HG02610 (cell line): ENCODE results near the gene IMMT.
"Not testable (repeated sequence)": the region's sequence is repeated elsewhere in the genome, so short reads cannot be mapped to it uniquely, and the experiment has no call there.

Source experiments
- ATAC-seq: cut with Tn5 transposase; IDR thresholded peaks from one replicate; pipeline ENCODE4 v1.9.1; 2021; ENCODE audit warnings: mild to moderate bottlenecking, moderate library complexity; ENCODE audit not compliant: unreplicated experiment

IMMT gene

GRCh38 chr2:86195055-86195807, at the start of gene IMMT:
TSS of gene IMMT (minus strand) at chr2:86195462. CDS start at chr2:86195382, 80 bp downstream.
- ATAC-seq = peak; percentile 90

DNA sequence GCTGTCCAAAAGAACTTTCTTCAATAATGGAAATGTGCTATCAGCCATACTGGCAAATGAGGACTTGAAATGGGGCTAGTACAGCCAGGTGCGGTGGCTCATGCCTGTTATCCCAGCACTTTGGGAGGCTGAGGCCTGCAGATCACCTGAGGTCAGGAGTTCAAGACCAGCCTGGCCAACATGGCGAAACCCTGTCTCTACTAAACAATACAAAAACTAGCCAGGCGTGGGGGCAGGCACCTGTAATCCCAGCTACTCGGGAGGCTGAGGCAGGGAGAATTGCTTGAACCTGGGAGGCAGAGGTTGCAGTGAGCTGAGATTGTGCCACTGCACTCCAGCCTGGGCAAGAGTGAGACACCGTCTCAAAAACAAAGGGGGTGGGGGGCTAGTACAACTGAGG, 49.5 kb upstream of the IMMT start:
- ATAC-seq = not testable (repeated sequence)

DNA sequence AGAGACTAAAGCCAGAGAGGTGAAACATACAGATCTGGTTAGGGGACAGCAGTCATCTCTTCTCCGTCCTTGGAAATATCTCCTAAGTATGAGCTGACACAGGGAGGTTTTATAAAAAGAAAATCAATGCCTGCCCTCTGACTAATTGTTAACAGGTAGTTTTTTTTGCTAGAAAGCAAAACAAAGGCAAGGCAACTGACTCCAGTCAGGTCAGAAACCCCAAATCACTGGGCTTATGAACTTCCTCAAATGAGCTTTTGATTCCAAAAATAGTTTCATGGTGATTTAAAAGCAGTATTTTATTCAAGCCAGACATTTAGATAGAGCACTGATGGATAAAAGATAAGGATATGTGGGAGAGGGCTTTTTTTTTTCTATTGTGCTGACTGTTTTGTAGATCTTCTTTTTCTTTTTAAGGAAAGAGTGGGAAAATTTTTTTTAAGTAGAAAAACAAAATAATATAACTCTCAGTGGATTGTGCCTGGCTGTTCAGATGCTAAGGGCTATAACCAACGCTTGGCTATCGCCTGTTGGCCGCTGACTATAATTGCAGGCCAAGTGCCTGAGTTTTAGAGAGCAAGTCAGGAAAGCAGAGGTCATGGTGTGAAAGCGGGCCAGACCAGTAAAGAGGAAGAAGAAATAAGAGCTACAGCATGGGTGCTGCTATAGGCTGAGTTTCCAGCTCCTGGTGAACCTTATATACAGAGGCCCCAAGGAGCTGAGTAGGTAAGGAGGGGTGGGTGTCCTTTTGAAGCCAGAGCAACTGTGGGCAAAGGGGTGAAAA, 48.9 kb upstream of the IMMT start:
- ATAC-seq = peak; percentile 51

DNA sequence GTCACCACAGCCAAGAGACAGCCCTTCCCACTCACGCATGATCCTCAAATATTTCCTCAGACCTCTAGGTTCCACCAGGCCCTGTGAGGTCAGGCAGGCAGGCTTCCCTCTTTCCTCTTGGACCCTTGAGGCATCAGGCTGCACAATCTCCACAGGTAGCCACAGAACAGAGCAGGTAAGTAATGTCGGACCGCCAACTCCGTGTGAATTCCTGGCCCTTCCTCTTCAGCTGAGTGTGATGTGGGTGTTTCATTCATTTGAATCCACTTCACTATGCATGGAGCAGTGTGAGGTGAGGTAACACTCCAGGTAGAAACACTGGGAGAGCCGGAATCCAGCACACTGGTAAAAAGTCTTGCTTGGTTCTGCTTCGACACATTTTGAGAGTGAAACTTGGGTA, 48.0 kb upstream of the IMMT start:
- ATAC-seq = no peak

DNA sequence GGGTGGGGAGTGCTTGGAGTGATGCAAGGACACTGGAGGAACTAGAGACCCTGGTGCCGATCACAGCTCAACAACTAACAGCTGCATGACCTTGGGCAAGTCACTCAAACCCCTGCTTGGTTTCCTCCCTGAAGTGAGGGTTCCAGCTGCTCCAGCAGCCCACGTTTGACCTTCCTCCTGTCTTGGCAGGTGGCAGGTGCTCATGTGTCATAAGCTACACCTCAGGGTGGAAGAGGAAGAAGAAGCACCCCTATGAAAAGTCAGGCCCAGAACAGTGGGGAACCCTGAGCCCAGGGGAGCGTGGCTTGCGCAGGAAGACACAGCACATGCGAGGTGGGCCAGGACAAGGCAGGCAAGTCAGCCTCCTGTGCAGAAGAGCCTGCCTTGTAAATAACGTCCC, 46.3 kb upstream of the IMMT start:
- ATAC-seq = no peak

GRCh38 chr2:86240251-86240650, 45.0 kb upstream of the IMMT start:
- no peak for ATAC-seq

GRCh38 chr2:86239745-86240144, 44.5 kb upstream of the IMMT start:
- ATAC-seq = no peak

- no peak for ATAC-seq
These were observed 44.1 kb upstream of the IMMT start for GRCh38 chr2:86239326-86239725.

DNA sequence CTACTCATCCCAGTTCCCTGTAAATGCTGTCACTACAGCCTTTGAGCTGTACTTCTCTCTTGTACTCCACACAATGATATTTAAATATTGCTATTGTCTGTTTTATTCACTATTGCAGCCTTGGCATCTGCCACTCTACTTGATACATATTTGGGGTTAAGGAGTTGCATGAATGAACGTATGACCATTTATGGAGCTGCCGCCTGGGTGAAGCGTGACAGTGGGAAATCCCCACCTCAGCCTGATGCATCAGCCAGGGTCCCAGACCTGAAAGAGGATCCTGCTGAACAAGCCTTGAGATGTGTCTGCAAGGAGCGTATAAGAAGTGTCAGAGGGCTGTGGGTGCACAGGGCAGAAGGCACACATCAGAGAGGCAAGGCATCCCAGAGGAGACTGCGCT, 43.1 kb upstream of the IMMT start:
- peak; percentile 90 for ATAC-seq

GRCh38 chr2:86237172-86237571, 41.9 kb upstream of the IMMT start:
- ATAC-seq = no peak

GRCh38 chr2:86235196-86235980, 40.1 kb upstream of the IMMT start:
- no peak for ATAC-seq

- no peak for ATAC-seq
These were observed 39.4 kb upstream of the IMMT start for GRCh38 chr2:86234563-86235131.

GRCh38 chr2:86233436-86233835, 38.2 kb upstream of the IMMT start:
- no peak for ATAC-seq

DNA sequence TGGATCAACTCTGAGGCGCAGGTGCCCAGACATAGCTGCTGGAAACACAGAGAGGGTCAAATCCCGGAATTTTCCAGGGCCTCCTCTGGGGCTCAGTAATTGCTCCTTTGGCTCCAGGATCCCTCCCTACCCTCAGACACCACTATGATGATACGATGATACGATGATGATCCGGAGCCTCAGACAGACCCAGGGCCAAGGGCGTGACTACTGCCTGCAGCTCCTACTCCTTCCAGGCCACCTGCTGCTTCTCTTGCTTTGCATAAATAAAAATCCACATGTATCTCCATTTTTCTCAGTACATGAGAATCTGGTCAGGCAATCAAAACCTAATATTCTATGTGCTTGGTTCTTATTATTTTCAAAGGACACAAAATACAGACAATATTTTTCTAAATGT, 37.6 kb upstream of the IMMT start:
- no peak for ATAC-seq

- ATAC-seq = no peak
These were observed 37.1 kb upstream of the IMMT start for GRCh38 chr2:86232373-86232784.

GRCh38 chr2:86231680-86232372, 36.6 kb upstream of the IMMT start:
- no peak for ATAC-seq

GRCh38 chr2:86230961-86231360, 35.7 kb upstream of the IMMT start:
- no peak for ATAC-seq

GRCh38 chr2:86229221-86229620, 34.0 kb upstream of the IMMT start:
- ATAC-seq = no peak

- not testable (repeated sequence) for ATAC-seq
These were observed 33.3 kb upstream of the IMMT start for GRCh38 chr2:86228574-86228973.

- no peak for ATAC-seq
These were observed 32.4 kb upstream of the IMMT start for GRCh38 chr2:86227685-86228084.
